K562 (cell line): ENCODE data around the gene POPDC3. TPM values are rescaled to one million over a fixed set of nuclear protein-coding genes. Genes with fewer than 3 reads are reported as not detected.

ENCODE experiments used
- ATAC-seq: fragments of 200-7000 bp; cut with Tn5 transposase; 3 replicates; pipeline ENCODE4 v1.9.1; 2020; ENCODE audit warnings: moderate library complexity
- BruUV-seq: library from RNA; stranded (reverse); fragments of 400-500 nt; replicated peaks from 2 replicates; lab custom pipeline; 2021; lab: Mats Ljungman, UMichigan
- CTCF ChIA-PET: fragments of 300-600 bp; formaldehyde crosslinking; extraction: SDS; loops from one replicate; lab custom pipeline; 2021; ENCODE audit warnings: low intra/inter-chr PET ratio; lab: Yijun Ruan, JAX
- POLR2A ChIA-PET: fragments of 300-600, 350-650 bp; sonication (Branson Sonifier 250); formaldehyde crosslinking; extraction: SDS; loops from one replicate; lab custom pipeline; 2021; ENCODE audit warnings: antibody characterized with exemption, inconsistent platforms; lab: Yijun Ruan, JAX
- DNase-seq, 4 experiments: peaks; one replicate each; pipeline versions ENCODE4 v3.0.0 to v3.0.0-alpha.2; 2011 to 2018; ENCODE audit warnings: low spot score in 3 of 4, mixed read lengths in 3 of 4; ENCODE audit errors: extremely low read depth in 1 of 4
- FAIRE-seq: peaks from 2 replicates; lab custom pipeline; 2011; peaks lifted over from hg19 to GRCh38; lab: Jason Lieb, UNC
- H2AFZ ChIP-seq: 2 replicates; pipeline ENCODE4 v1.6.0; 2011; ENCODE audit warnings: low read depth, low read length, control low read depth, inconsistent platforms
- H3K27ac ChIP-seq: fragments of 200-600 bp; 3 replicates; pipeline ENCODE4 v1.8.0; 2011; ENCODE audit warnings: low read depth, mild to moderate bottlenecking, control low read depth, inconsistent platforms, low read length, moderate library complexity, mixed read lengths; ENCODE audit errors: extremely low read depth
- H3K27me3 ChIP-seq, 2 experiments: fragments of 300-600 bp in 1 of 2; 2 replicates in 1 of 2; 3 replicates in 1 of 2; pipeline versions ENCODE4 v1.6.0 to v1.8.0; 2011; ENCODE audit warnings: inconsistent platforms in 2 of 2, low read length in 2 of 2, mild to moderate bottlenecking in 1 of 2, mixed read lengths in 1 of 2, moderate library complexity in 1 of 2; ENCODE audit not compliant: control insufficient read depth in 2 of 2, insufficient read depth in 2 of 2
- H3K36me3 ChIP-seq: fragments of 300-600 bp; 3 replicates; pipeline ENCODE4 v1.8.0; 2011; ENCODE audit warnings: mild to moderate bottlenecking, low read length, inconsistent platforms; ENCODE audit not compliant: control insufficient read depth, insufficient read depth
- H3K4me1 ChIP-seq, 2 experiments: fragments of 200-600 bp in 1 of 2; replicated peaks in 1 of 2; 2 replicates in 1 of 2; 3 replicates in 1 of 2; pipeline versions ENCODE4 v1.5.1 to v1.8.0; 2011; ENCODE audit warnings: inconsistent platforms in 2 of 2, low read length in 2 of 2, mild to moderate bottlenecking in 1 of 2, mixed read lengths in 1 of 2, moderate library complexity in 1 of 2; ENCODE audit not compliant: control insufficient read depth in 2 of 2, insufficient read depth in 2 of 2
- H3K4me2 ChIP-seq: 2 replicates; pipeline ENCODE4 v1.6.1; 2011; ENCODE audit warnings: low read length, control low read depth, inconsistent platforms, mixed read lengths; ENCODE audit not compliant: insufficient read depth
- H3K4me3 ChIP-seq: fragments of 200-600 bp; sonication (generic), shearing (Covaris generic); 2 replicates; pipeline ENCODE4 v1.5.1; 2016; ENCODE audit warnings: control low read depth, inconsistent platforms
- H3K79me2 ChIP-seq: fragments of 200-600 bp; 3 replicates; pipeline ENCODE4 v1.8.0; 2011; ENCODE audit warnings: low read length, inconsistent platforms; ENCODE audit not compliant: control insufficient read depth, insufficient read depth
- H3K9ac ChIP-seq, 2 experiments: 2 replicates each; pipeline versions ENCODE4 v1.6.0 to v1.6.1; 2011; ENCODE audit warnings: low read depth in 2 of 2, low read length in 2 of 2, control low read depth in 1 of 2, inconsistent platforms in 1 of 2, mild to moderate bottlenecking in 1 of 2, mixed read lengths in 1 of 2; ENCODE audit not compliant: insufficient read depth in 1 of 2
- H3K9me1 ChIP-seq: one replicate; pipeline ENCODE4 v1.6.0; 2011; ENCODE audit warnings: inconsistent platforms, mild to moderate bottlenecking, low read length, moderate library complexity; ENCODE audit not compliant: control insufficient read depth, insufficient read depth
- H3K9me3 ChIP-seq: replicated peaks from 2 replicates; pipeline ENCODE4 v1.5.1; 2011; ENCODE audit warnings: low read depth, low read length, inconsistent platforms; ENCODE audit not compliant: control insufficient read depth, insufficient read depth
- H4K20me1 ChIP-seq: replicated peaks from 2 replicates; pipeline ENCODE4 v1.6.1; 2011; ENCODE audit warnings: low read length, inconsistent platforms, mixed read lengths; ENCODE audit not compliant: control insufficient read depth, insufficient read depth
- C11orf30 ChIP-seq: fragments of 450-650 bp; IDR thresholded peaks from 2 replicates; pipeline ENCODE4 v1.6.1; 2016; ENCODE audit warnings: low read depth, mild to moderate bottlenecking
- MAFG ChIP-seq: fragments of 450-650 bp; conservative IDR thresholded peaks from 2 replicates; pipeline ENCODE4 v1.6.1; 2016; ENCODE audit warnings: missing genetic modification characterization, missing compliant biosample characterization
- MGA ChIP-seq: fragments of 450-650 bp; IDR thresholded peaks from 2 replicates; pipeline ENCODE4 v1.6.1; 2016; ENCODE audit warnings: mild to moderate bottlenecking, moderate library complexity
- NR1H2 ChIP-seq: sonication (generic); formaldehyde crosslinking; IDR thresholded peaks from 2 replicates; pipeline ENCODE4 v1.4.0; 2020; ENCODE audit warnings: mild to moderate bottlenecking, missing genetic modification reagents
- THRAP3 ChIP-seq: fragments of 450-650 bp; IDR thresholded peaks from 2 replicates; pipeline ENCODE4 v1.6.1; 2016; ENCODE audit warnings: mild to moderate bottlenecking, inconsistent platforms, borderline replicate concordance
- ZNF316 ChIP-seq: fragments of 450-650 bp; IDR thresholded peaks from 2 replicates; pipeline ENCODE4 v1.6.1; 2016
- WGBS: fragments of 100-300 bp; shearing (Covaris generic); methylation state at CpG from one replicate; pipeline ENCODE4 v1.1.6; 2016; ENCODE audit warnings: low coverage, mixed read lengths; ENCODE audit not compliant: insufficient coverage; ENCODE audit errors: missing lambda C conversion rate; 5-methylcytosine and 5-hydroxymethylcytosine counted together
- in situ Hi-C: fragments of 300-500 bp; cut with MboI; formaldehyde crosslinking; loops from 4 replicates; pipeline ENCODE4 v1.15.0; 2018; ENCODE audit warnings: inconsistent platforms, mixed read lengths
- intact Hi-C: fragments of 100-400 bp; cut with micrococcal nuclease; formaldehyde crosslinking; loops from 2 replicates; pipeline ENCODE4 v1.14.2; 2022
- polyA plus RNA-seq, 8 experiments: library from polyadenylated mRNA; depleted of rRNA in 4 of 8; stranded (reverse) in 5 of 8; unstranded in 3 of 8; fragments of >200 nt; fragmentation: Nextera tagmentation in 2 of 8; fragmentation: Illumina TruSeq in 1 of 8; extraction: Ambion mirVana in 2 of 8; extraction: Trizol in 1 of 8; gene quantifications; 2 replicates each; pipeline versions ENCODE4 v1.2.1 to v1.2.3, GENCODE V29; 2011 to 2014; ENCODE audit warnings: inconsistent platforms in 1 of 8, missing spikeins in 1 of 8
- total RNA-seq, 7 experiments: library from RNA; depleted of rRNA in 6 of 7; stranded (reverse); fragments of >200 nt in 6 of 7; fragmentation: Illumina TruSeq in 2 of 7; extraction: Trizol in 2 of 7; gene quantifications; 2 replicates each; pipeline versions ENCODE4 v1.2.1 to v1.2.3, GENCODE V29; 2011 to 2021; ENCODE audit warnings: low replicate concordance in 1 of 7

Gene POPDC3
- total and polyA plus RNA-seq, 9 of the 15 experiments (the other 6 are each of a cell fraction or from before 2014, with no cell fraction given) = 4.0 to 11.8 (median 5.4) TPM

- H3K36me3 ChIP-seq = no peaks in the 10 kb centered on the region
- H3K9ac ChIP-seq = no peak overlapping the region
- CTCF ChIA-PET = no interaction called here
- no peak overlapping the region for H3K4me2 ChIP-seq
- DNase-seq = no peak
- WGBS = 17% methylated on average over 2 of the region's 2 CpGs
- no peak for TF ChIP-seq MGA
- TF ChIP-seq C11orf30 = peak; percentile 39; the same call in 1 of the 2 replicates
- TF ChIP-seq MAFG (tag) = peak; percentile 40; the same call in 1 of the 2 replicates
- TF ChIP-seq THRAP3 = no peak
- no peak for TF ChIP-seq NR1H2 (CRISPR knock-in tag)
- peak; percentile 59; the same call in 1 of the 2 replicates for TF ChIP-seq ZNF316
- TF ChIP-seq, all 486 proteins: peak for 3
- in situ Hi-C loops = no loop called here
- Histone ChIP-seq H4K20me1 (no peaks in the 10 kb centered on the region), H3K4me3 (no peak overlapping the region), H3K27ac (no peak overlapping the region), H3K79me2 (no peaks in the 10 kb centered on the region), H2AFZ (no peak overlapping the region), H3K4me1 (no peaks in the 10 kb centered on the region), H3K9me1 (no peaks in the 10 kb centered on the region), H3K27me3 (peaks cover 0 to 10% of the 10 kb centered on the region in 2 experiments; a peak in 3 of 5 replicates), H3K9me3 (no peaks in the 10 kb centered on the region)
- intact Hi-C loops = no loop called here
- no TSS peak for BruUV-seq
- POLR2A ChIA-PET = interaction anchor here (0.9 to 2.0 kb wide), 3 partner anchors 9 to 11 kb away, joined by 3 to 8 read pairs (median 5); no protein-coding TSS in a partner anchor
- no peak for ATAC-seq
- no peak for FAIRE-seq
Measured at GRCh38 chr6:105164418-105164817, 15.4 kb downstream of the POPDC3 start.
